ENCODE measurements around the gene ANG. TPM values are rescaled to one million over a fixed set of nuclear protein-coding genes. Genes with fewer than 3 reads are reported as not detected.

The ANG gene
- total and polyA plus RNA-seq, 9 of the 15 experiments (the other 6 are each of a cell fraction or from before 2014, with no cell fraction given), result 0.21 to 0.73 (median 0.34) TPM; not detected in 4

DNA sequence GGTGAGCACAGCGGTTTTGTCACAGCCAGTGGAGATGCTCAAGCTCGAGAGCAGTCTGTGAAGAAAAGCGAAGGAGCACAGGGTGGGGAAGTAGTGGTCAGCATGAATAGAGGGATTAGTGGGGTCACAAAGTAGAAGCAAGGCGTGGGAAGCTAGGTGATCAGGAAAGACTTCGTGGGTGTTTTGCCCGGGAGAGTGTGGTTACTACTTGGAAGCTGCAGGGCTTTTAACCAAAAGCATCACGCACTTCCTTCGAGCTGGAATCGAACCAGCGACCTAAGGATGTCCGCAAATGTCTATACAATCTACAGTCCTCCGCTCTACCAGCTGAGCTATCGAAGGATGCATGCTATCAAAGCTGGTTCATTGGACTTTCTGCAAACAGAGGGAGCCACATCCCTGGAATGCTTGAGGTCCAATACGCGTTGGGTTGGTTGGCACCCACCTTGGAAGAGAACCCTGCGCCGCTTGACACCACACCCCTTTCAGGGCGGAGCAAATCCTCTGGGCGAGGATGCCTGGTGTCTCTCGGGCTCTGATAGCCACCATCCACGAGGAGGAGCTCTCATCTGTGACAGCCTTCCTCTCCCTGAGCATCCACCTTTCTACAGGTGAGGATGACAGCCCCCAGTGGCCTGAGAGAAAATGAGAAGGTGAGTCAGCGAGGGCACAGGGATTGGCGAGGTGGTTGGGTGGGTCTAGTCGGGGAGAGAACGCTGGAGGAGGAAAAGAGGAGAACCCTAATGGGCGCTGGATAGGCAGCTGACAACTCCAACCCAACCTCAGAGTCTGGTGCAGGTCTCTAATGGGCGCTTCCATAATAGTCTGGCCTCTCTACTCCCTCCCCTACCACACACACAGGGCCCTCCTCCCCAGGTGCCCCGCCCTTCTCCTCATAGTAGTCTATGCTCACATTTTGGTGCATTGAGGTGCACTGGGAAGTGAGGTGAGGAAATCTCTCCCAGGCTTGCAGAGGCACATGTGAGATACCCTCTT lies 31.1 kb upstream of the ANG start (continued):
- TF ChIP-seq ZNF143 (CRISPR knock-in tag; IDR thresholded peaks at IDR 0.05) (no peak), RCOR1 (IDR thresholded peaks at IDR 0.05; ENCODE audit: borderline replicate concordance in 1 of 2, low read depth in 2 of 2, low read length in 2 of 2) (peak in 1 of 2 experiments; percentile 36; a peak in 2 of 4 replicates), TGIF2 (CRISPR knock-in tag; IDR thresholded peaks at IDR 0.05) (no peak), ZSCAN29 (IDR thresholded peaks at IDR 0.05) (peak; percentile 48; the same call in 1 of the 2 replicates), POLR3A (IDR thresholded peaks at IDR 0.05; ENCODE audit: borderline replicate concordance, extremely low read depth, insufficient read depth, insufficient read length) (peak; percentile 83), MEF2A (IDR thresholded peaks at IDR 0.05; ENCODE audit: control insufficient read depth, low read depth, low read length) (no peak), BHLHE40 (IDR thresholded peaks at IDR 0.05; ENCODE audit: low read length) (0 out of 2 replicates have a peak, but pooled peaks have one; percentile 3), TAF1 (IDR thresholded peaks at IDR 0.05; ENCODE audit: control insufficient read depth, extremely low read depth, insufficient read depth, low read length, severe bottlenecking) (no peak), SLC30A9 (CRISPR knock-in tag; IDR thresholded peaks at IDR 0.05) (no peak)
- TF ChIP-seq, protein P1, sequence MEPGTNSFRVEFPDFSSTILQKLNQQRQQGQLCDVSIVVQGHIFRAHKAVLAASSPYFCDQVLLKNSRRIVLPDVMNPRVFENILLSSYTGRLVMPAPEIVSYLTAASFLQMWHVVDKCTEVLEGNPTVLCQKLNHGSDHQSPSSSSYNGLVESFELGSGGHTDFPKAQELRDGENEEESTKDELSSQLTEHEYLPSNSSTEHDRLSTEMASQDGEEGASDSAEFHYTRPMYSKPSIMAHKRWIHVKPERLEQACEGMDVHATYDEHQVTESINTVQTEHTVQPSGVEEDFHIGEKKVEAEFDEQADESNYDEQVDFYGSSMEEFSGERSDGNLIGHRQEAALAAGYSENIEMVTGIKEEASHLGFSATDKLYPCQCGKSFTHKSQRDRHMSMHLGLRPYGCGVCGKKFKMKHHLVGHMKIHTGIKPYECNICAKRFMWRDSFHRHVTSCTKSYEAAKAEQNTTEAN (CRISPR knock-in tag; IDR thresholded peaks at IDR 0.05), result no peak
- TF ChIP-seq, protein P2, sequence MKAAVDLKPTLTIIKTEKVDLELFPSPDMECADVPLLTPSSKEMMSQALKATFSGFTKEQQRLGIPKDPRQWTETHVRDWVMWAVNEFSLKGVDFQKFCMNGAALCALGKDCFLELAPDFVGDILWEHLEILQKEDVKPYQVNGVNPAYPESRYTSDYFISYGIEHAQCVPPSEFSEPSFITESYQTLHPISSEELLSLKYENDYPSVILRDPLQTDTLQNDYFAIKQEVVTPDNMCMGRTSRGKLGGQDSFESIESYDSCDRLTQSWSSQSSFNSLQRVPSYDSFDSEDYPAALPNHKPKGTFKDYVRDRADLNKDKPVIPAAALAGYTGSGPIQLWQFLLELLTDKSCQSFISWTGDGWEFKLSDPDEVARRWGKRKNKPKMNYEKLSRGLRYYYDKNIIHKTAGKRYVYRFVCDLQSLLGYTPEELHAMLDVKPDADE (conservative IDR thresholded peaks at IDR 0.05; ENCODE audit: control insufficient read depth, low read depth, low read length), result 0 out of 2 replicates have a peak, but pooled peaks have one; percentile 63
- TF ChIP-seq, protein P3, sequence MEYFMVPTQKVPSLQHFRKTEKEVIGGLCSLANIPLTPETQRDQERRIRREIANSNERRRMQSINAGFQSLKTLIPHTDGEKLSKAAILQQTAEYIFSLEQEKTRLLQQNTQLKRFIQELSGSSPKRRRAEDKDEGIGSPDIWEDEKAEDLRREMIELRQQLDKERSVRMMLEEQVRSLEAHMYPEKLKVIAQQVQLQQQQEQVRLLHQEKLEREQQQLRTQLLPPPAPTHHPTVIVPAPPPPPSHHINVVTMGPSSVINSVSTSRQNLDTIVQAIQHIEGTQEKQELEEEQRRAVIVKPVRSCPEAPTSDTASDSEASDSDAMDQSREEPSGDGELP (CRISPR knock-in tag; IDR thresholded peaks at IDR 0.05; ENCODE audit: borderline replicate concordance), result peak; percentile 65
